Neural progenitor cell (in vitro differentiated cells): ENCODE measurements around the gene RIMOC1.

Source experiments
- EZH2 ChIP-seq: fragments of 200-600 bp; sonication (generic); IDR thresholded peaks from 2 replicates; pipeline ENCODE4 v1.6.1; 2017; ENCODE audit warnings: antibody characterized with exemption, mild to moderate bottlenecking, moderate library complexity
- TF ChIP-seq, protein P1 (sequence below): fragments of 200-600 bp; sonication (generic); IDR thresholded peaks from 2 replicates; pipeline ENCODE4 v1.5.1; 2017; ENCODE audit warnings: antibody characterized with exemption, mild to moderate bottlenecking

DNA sequence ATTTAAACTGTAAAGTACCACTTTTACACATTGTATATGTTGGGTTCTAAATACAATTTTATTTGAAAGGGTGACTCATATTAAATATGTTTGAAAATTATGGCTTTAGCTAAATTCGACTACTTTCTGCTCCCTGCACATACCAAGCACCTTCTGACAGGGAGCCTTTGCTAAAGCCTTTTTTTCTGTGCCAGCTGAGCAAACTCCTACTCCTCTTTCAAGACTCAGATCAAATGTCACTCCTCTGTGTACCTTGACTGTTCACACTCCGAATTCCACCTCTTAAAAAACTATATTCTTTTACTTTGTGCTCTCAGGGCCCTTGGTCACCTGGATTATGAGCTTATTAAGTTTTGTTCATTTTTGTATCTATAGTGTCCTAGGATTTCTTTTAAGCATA lies 27.5 kb upstream of the RIMOC1 start:
- no peak for TF ChIP-seq EZH2
- TF ChIP-seq, protein P1, sequence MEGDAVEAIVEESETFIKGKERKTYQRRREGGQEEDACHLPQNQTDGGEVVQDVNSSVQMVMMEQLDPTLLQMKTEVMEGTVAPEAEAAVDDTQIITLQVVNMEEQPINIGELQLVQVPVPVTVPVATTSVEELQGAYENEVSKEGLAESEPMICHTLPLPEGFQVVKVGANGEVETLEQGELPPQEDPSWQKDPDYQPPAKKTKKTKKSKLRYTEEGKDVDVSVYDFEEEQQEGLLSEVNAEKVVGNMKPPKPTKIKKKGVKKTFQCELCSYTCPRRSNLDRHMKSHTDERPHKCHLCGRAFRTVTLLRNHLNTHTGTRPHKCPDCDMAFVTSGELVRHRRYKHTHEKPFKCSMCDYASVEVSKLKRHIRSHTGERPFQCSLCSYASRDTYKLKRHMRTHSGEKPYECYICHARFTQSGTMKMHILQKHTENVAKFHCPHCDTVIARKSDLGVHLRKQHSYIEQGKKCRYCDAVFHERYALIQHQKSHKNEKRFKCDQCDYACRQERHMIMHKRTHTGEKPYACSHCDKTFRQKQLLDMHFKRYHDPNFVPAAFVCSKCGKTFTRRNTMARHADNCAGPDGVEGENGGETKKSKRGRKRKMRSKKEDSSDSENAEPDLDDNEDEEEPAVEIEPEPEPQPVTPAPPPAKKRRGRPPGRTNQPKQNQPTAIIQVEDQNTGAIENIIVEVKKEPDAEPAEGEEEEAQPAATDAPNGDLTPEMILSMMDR: no peak
